ENCODE results near the gene LUC7L2. TPM values are rescaled to one million over a fixed set of nuclear protein-coding genes. Genes with fewer than 3 reads are reported as not detected.
"Not testable (repeated sequence)": the region's sequence is repeated elsewhere in the genome, so short reads cannot be mapped to it uniquely, and the experiment has no call there.

LUC7L2 gene
- total RNA-seq, 1 experiment from 2014 or later, result 77.4 TPM

DNA sequence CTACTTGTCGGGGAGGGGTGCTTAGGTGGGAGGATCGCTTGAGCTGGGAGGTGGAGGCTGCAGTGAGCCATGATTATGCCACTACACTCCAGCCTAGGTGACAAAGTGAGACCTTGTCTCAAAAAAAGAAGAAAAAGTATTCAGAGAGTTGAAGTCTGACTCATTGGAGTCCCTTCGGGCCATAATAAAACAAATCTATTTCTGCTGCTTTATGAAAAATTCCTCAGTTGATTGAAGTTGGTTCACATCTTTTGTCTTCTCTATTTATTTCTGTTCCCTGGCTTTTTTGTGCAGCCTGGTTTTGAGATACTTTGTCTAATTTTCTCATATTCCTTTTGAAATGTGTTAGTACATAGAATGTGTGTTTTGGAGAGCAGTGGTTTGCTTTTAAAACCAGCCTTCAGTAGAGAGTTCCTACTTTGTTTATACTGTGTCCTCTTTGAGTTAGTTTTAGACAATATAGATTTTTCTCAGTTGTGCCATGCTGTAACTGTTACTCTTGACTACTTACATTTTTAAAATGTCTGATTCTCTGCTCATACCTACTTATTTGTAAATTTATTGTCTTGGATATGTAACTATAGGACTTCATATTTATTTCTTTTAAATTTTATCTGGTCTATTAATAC is 36.7 kb downstream of the LUC7L2 start:
- no peak for DNase-seq (ENCODE audit: low spot score)

DNA sequence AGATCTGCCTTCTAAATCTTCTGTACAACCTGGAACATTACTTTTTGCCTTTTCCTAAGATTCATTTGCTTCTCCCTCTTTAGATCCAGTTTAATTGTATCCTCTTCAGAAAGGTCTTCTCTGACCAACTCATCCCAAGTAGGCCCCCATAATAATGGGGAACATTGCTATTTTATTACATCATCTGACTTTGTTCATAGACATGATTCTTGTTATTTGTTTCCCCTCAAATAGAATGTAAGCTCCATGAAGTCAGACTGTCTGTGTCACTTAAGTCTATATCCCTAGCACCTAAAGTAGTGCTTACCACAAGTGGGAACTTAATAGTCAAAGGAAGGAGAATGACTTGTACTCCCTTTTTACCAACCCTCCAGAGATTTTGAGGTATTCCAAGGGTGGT is 37.5 kb downstream of the LUC7L2 start:
- no peak for DNase-seq (ENCODE audit: low spot score)

DNA sequence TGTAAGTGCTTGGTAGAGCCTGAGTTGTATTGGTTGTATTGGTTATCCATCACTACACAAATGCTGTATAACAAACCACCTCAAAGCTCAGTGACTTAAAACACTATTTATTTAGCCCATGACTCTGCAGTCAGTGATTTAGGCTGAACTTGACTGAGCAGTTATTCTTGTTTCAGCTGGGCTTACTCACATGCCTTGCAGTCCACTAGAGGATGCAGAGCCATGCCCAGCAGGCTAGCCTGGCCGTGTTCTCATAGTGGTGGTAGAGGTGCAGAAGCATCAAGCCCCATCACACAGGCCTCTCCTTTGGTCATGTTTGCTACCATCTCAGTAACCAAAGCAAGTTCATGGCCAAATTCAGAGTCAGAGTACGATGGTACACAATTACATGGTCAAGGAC is 43.9 kb downstream of the LUC7L2 start:
- no peak for DNase-seq (ENCODE audit: low spot score)

DNA sequence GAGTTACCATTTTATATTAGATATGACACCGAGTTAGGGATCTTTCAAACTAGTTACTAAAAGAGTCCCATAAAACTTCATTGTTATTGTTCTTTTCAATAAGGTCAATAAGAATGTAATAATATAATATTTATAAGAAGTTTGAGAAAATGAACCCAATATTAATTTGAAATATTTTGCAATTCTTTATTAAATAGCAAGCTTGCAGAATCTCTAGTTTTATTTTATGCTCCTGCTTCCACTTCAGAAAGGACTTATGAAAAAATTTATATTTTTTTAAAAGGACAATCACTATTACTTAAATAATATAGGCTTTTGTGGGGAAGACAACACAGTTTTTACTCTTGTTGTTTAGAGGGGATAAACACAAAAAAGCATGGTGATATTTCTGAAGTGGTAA is 47.9 kb downstream of the LUC7L2 start:
- DNase-seq (ENCODE audit: low spot score), result no peak

DNA sequence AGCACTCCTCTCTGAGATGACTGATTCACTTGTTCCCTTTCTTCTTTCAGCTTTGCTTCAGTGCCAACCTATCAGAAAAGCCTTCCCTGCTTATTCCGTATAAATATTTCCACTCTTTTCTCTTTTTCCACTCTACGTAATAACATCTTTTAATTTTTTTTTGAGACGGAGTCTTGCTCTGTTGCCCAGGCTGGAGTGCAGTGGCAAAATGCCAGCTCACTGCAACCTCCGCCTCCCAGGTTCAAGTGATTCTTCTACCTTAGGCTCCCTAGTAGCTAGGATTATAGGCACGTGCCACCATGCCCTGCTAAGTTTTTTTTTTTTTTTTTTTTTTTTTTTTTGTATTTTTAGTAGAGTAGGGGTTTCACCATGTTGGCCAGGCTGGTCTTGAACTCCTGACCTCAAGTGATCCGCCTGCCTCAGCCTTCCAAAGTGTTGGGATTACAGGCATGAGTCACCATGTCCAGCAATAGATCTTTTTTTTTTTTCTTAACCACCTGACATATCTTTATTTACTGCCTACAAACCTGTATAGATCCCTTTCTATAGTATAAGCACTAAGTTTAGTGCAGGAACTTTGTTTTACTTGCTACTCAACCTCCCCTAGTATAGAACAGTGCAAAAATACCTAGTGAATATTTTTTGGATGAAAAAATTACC is 55.2 kb downstream of the LUC7L2 start:
- DNase-seq (ENCODE audit: low spot score), result not testable (repeated sequence)

DNA sequence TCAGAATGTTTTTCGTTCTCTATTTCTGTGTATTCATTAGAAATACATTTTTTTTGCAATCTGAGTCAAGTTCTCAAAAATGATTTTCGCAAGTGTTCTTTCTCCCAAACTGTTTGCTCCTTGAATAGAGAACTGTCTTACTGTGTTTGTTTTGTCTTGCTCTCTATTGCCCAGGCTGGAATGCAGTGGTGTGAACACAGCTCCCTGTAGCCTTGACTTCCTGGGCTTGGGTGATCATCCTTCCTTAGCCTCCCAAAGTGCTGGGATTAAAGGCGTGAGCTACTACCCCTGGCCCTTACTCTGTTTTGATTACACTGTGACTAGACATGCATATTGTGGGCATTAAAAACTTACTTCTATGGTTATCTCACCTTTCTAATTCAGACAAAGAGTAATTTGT is 56.7 kb downstream of the LUC7L2 start:
- DNase-seq (ENCODE audit: low spot score), result no peak

DNA sequence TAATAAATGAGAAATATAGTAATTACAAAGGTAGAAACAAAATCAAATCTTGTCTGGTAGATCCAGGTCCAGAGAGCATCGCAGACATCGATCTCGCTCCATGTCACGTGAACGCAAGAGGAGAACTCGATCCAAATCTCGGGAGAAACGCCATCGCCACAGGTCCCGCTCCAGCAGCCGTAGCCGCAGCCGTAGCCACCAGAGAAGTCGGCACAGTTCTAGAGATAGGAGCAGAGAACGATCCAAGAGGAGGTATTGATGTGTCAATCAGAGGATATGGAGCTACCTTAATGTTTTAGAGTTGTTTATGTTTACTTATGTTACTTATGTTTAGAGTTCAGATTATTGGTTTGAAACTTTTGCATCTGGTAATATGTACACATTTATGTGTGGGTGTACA is 57.8 kb downstream of the LUC7L2 start:
- DNase-seq (ENCODE audit: low spot score), result no peak

DNA sequence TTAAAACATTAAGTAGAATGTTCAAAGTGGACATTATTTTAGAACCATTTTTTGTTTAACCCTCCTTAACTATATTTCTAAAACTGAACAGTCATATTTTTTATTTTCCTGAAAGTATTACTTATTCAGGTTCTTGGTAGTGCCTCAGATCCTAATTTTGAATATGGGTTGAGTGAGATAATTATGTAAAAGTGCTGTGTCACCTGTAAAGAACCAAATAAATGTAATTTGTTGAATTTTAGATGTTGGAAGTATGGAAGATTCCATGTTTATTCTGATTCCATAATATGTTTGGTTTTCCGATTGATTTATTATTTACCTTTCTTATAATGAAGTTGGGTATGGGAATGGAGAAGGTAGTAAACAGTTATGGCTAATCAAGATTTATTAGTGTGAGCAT is 61.4 kb downstream of the LUC7L2 start:
- no peak for DNase-seq (ENCODE audit: low spot score)

DNA sequence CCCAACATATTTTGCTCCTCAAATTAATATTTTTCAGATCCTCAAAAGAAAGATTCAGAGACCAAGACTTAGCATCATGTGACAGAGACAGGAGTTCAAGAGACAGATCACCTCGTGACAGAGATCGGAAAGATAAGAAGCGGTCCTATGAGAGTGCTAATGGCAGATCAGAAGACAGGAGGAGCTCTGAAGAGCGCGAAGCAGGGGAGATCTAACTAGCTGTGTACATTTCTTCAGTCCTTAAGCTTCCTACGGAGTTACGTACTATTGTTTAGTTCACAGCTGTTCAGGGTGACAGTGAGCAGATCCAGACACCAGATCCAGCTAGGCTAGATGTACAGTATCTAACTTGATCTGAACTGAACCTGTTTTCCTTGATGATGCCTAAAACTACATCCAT is 62.4 kb downstream of the LUC7L2 start:
- no peak for DNase-seq (ENCODE audit: low spot score)

DNA sequence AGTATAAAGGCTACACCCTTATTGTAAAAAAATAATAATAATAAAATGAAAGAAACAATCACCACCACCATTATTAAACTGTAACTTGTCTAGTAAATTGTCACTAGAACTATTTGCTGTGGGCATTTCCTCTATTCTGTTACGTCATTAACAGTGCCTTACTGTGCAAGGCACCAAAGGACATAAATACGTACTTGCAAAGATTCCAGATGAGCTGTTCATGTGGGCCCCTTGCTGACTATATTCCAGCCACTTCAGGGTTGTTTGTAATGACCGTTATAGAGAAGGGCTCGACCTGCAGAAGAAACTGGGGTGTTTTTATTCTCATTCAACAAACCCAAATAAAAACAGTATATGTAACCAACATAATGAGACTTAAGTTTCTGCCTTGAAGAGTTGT is 63.4 kb downstream of the LUC7L2 start:
- no peak for DNase-seq (ENCODE audit: low spot score)

DNA sequence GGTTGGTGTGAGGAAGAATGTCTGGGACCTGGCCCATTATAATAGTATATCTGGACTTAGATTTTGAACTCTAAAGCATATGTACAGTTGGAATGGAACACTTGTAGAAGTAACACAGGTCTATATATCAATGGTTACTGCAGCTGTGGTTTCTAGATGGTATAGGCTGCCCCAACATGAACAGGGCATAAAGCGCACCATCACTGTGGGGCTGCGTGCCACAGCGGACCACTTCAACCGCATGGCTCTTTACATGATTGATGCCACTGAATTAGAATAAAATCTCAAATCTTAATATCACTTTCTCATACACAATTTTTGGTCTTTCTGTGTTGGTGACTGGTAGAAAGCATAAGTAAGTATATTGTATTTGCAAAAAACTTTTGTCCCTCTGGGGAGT is 64.3 kb downstream of the LUC7L2 start:
- DNase-seq (ENCODE audit: low spot score), result no peak

DNA sequence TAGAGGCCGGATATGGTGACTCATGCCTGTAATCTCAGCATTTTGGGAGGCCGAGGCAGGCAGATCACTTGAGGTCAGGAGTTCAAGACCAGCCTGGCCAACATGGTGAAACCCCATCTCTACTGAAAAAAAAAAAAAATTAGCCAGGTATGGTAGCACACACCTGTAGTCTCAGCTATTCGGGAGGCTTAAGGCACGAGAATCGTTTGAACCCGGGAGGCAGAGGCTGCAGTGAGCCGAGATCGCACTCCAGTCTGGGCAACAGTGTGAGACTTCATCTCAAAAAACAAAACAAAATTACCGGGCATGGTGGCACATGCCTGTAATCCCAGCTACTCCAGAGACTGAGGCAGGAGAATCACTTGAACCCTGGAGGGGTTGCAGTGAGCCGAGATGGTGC is 66.0 kb downstream of the LUC7L2 start:
- not testable (repeated sequence) for DNase-seq (ENCODE audit: low spot score)

DNA sequence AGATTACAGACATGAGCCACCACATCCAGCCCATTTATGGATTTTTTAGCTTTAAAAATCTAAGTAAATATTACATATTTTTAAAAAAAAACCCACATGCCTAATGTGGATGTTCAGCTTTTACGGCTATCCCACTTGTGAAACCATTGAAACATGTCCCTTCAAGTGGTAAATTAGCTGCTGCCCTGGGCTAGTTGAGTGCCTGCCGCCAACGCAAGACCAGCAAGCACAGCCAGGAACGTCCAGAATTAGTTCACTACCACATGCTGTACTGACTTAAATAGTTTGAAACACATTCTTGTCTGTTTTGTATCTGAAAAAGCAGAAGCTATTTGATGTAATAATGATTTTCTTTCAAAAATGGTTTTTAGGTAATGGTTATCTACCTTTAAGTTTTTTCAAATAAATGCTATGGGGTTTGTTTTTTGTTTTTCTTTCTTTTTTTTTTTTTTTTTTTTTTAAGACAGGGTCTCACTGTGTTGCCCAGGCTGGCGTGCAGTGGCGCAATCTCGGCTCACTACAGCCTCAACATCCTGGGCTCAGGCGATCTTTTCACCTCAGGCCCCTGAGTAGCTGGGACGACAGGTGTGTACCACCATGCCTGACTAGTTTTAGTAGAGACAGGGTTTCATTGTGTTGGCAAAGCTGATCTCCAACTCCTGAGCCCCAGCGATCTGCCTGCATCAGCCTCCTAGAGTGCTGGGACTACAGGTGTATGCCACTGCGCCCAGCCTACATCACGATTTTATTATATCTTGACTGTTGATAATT is 66.7 kb downstream of the LUC7L2 start:
- DNase-seq (ENCODE audit: low spot score), result no peak

DNA sequence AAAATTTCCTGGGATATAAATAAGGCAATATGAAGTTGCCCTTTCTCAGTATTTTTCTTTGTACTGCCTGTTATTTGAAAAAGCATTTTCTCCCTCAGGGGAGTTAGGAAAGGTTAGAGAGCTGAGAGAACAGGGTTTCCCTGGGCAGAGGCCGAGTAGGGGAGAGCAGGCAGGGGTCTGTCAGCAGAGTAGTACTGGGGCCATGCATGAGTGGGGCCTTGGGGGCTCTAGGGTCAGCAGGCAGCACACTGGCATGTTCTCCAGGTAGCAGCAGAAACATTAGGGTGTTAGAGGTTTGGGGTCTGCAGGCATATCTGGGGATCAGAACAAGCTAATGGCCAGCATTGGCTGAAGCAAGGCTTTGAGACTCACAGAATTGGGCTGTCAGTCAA is 67.3 kb downstream of the LUC7L2 start:
- no peak for DNase-seq (ENCODE audit: low spot score)

DNA sequence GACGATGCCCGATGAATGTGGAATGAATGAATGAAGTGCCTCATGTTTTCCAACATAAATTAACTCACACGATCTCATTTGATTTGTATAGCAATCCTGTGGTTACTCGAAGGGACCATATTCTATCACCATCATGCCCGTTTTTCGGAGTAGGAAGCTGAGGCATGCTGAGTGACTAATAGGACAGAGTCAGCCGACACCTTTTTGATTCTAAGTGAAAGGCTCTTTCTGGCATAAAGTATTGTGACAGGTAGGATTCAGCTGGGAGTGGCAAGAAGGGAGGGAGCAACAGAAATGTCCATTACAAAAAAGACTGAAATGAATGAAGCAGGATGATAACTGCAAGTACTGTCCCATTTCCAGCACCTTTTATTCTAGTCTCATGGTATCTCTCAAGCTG is 68.1 kb downstream of the LUC7L2 start:
- no peak for DNase-seq (ENCODE audit: low spot score)

DNA sequence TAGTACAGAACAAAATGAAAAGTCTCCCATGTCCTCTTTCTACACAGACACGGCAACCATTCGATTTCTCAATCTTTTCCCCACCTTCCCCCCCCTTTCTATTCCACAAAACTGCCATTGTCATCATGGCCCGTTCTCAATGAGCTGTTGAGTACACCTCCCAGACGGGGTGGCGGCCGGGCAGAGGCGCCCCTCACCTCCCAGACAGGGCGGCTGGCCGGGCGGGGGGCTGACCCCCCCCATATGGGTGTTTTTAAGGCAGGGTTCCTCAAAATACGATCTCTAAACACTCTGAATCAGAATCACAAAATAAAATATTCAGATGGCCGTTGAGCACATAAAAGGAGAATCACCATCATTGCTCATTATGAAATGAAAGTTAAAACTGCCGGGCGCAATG is 70.0 kb downstream of the LUC7L2 start:
- not testable (repeated sequence) for DNase-seq (ENCODE audit: low spot score)

DNA sequence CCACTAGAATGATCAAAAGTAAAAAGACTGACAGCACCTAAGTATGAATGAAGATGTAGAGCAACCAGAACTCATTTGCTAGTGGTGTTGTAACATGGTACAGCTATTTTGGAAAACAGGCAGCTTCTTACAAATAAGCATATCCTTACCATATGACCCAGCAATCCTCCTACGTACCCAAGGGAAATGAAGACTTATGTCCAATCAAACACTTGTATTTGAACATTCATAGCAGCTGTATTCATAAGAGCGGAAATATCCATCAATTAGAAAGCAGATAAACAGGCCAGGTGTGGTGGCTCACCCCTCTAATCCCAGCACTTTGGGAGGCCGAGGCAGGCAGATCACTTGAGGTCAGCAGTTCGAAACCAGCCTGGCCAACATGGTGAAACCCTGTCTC is 70.7 kb downstream of the LUC7L2 start:
- no peak for DNase-seq (ENCODE audit: low spot score)

DNA sequence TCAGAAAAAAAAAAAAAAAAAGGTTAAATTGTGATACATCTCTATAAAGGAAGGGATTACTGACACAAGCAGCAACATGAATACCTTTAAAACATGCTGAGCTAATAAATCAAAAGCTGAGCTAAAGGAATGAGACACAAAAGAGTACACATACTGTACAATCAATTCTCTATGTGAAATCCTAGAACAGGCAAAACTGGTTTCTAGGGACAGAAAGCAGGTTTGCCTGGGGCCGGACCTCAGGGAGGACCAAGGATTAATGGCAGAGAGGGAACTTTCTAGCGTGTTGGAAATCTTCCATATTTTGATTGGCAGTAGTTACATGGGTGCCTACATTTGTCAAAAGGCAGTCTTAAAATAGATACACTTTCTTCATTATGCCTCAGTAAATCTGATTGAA is 71.3 kb downstream of the LUC7L2 start:
- no peak for DNase-seq (ENCODE audit: low spot score)

DNA sequence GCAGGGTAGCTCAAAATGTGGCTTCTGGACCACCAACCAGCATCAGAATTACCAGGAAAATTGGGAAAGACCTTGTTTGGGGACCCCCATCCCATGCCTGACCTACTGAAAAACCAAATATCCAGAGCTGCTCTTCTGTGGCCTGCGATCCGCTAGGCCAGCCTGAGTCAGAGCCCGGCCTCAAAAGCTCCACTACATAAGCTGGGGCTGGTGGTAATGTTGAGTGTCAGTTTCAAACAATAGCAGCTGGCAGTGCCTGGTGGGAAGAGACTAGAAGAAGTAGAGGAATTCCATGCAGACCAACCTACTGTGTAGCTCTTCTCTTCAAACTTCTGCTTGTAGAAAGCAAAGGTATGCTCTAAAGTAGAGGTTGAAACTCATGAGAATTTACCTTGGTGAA is 71.8 kb downstream of the LUC7L2 start:
- no peak for DNase-seq (ENCODE audit: low spot score)

DNA sequence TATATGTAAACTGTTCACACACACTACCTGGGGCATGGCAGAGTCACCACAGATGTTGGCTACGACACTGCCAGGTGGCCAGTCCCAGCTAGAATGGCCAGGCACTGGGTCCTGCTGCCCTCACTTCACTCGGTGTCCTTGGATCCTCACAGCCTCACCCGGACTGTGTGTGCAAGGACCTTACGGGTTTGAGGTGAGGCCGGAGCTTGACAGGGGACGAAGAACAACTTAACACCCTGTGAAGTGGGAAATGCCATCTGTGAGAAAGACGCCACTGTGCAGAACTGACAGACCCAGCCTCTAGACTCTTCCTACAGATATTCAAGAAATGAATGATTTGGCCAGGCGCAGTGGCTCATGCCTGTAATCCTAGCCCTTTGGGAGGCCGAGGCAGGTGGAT is 77.1 kb downstream of the LUC7L2 start:
- DNase-seq (ENCODE audit: low spot score), result no peak

DNA sequence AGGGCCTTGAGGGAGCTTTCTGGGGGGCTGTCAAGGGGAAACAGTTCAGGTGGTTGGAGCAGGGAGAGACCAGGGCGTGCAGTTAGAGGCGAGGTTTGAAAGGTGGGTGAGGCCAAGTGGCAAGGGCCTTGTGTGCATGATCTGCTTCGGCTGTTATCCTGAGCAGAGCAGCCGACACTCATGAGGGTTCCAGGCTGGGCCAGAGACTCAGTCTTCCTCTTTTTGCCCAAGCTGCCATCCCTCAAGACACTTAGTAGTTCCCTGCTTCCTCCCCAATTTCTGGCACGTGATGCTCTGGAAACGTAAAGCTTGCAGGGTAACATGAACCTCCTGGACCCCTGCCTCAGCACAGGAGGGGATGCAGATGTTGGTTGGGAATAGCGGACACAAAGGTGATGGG is 79.7 kb downstream of the LUC7L2 start:
- DNase-seq (ENCODE audit: low spot score), result no peak

DNA sequence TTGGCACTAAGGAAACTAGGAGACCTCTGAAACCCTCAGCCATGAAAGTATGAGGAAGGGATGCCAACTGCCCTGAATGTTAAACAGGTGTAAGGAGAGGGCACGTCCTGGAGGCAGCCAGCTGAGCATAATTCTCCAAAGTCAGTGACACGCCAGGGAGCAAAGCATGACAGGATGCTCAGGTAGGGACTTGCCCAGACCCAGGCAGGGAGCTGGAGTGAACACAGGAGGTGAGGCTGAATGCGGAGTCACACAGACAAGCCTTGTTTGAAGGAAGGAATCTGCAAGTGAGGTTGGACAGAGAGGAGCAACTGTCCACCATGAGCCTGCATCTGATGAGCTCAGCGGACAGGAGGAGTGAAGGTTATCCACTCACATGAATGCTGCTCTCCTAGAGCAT is 82.3 kb downstream of the LUC7L2 start:
- no peak for DNase-seq (ENCODE audit: low spot score)
